Stimulated activated CD4-positive, alpha-beta T cell treated with anti-CD3 and anti-CD28 coated beads, Interleukin-15, amount 100 ng/mL, for 24 hours (primary cell): Measurements from ENCODE around the gene HMBS.
"Not testable (repeated sequence)": the region's sequence is repeated elsewhere in the genome, so short reads cannot be mapped to it uniquely, and the experiment has no call there.

ENCODE experiments used
- DNase-seq: peaks from one replicate; pipeline ENCODE4 v3.0.0-alpha.2; 2020

Gene HMBS

GRCh38 chr11:119121811-119122124, 37.1 kb downstream of the HMBS start:
- DNase-seq = no peak

- DNase-seq = no peak
These were observed 41.1 kb downstream of the HMBS start for GRCh38 chr11:119125821-119126220.

- no peak for DNase-seq
These were observed 42.1 kb downstream of the HMBS start for GRCh38 chr11:119126675-119127268.

GRCh38 chr11:119130662-119131061, 46.0 kb downstream of the HMBS start:
- no peak for DNase-seq

GRCh38 chr11:119134389-119134978, 49.8 kb downstream of the HMBS start:
- no peak for DNase-seq

GRCh38 chr11:119139276-119139675, 54.6 kb downstream of the HMBS start:
- not testable (repeated sequence) for DNase-seq
